PC-9 (cell line): ENCODE measurements around the gene FNIP1. TPM values are rescaled to one million over a fixed set of nuclear protein-coding genes. Genes with fewer than 3 reads are reported as not detected.

Source experiments
- BruUV-seq: library from RNA; stranded (reverse); fragments of 400-500 nt; replicated peaks from 2 replicates; lab custom pipeline; 2021; lab: Mats Ljungman, UMichigan
- CTCF ChIA-PET: fragments of 300-600 bp; sonication (Branson Sonifier 250); formaldehyde crosslinking; loops from one replicate; lab custom pipeline; 2022; ENCODE audit warnings: antibody characterized with exemption; lab: Charles Lee
- POLR2A ChIA-PET: fragments of 300-600 bp; sonication (Branson Sonifier 250); formaldehyde crosslinking; loops from one replicate; lab custom pipeline; 2022; ENCODE audit warnings: antibody characterized with exemption; ENCODE audit not compliant: unreplicated experiment; lab: Charles Lee
- DNase-seq, 2 experiments: peaks; one replicate each; pipeline versions ENCODE4 v3.0.0 to v3.0.0-alpha.2; 2015 to 2022; ENCODE audit warnings: mixed read lengths in 1 of 2
- H2AFZ ChIP-seq: fragments of 200-600 bp; sonication (generic); 2 replicates; pipeline ENCODE4 v1.8.1; 2017; ENCODE audit warnings: antibody characterized with exemption
- H3F3A ChIP-seq: fragments of 200-600 bp; sonication (generic); 2 replicates; pipeline ENCODE4 v1.8.1; 2017; ENCODE audit warnings: antibody characterized with exemption, mild to moderate bottlenecking, low read depth; ENCODE audit not compliant: insufficient read depth
- H3K27ac ChIP-seq: fragments of 200-600 bp; sonication (generic); 2 replicates; pipeline ENCODE4 v1.6.1; 2016; ENCODE audit warnings: mixed run types
- H3K27me3 ChIP-seq: fragments of 200-600 bp; sonication (generic); 2 replicates; pipeline ENCODE4 v1.6.1; 2016; ENCODE audit warnings: low read depth, mixed run types; ENCODE audit not compliant: insufficient read depth
- H3K36me3 ChIP-seq: fragments of 200-600 bp; sonication (generic); 2 replicates; pipeline ENCODE4 v1.6.1; 2016; ENCODE audit warnings: low read depth, mixed run types
- H3K4me1 ChIP-seq: fragments of 200-600 bp; sonication (generic); replicated peaks from 2 replicates; pipeline ENCODE4 v1.6.1; 2016; ENCODE audit warnings: mixed run types; ENCODE audit not compliant: insufficient read depth
- H3K4me2 ChIP-seq: fragments of 200-600 bp; sonication (generic); 2 replicates; pipeline ENCODE4 v1.6.1; 2017; ENCODE audit warnings: mixed run types
- H3K4me3 ChIP-seq: fragments of 200-600 bp; sonication (generic); 2 replicates; pipeline ENCODE4 v1.6.1; 2016; ENCODE audit warnings: mixed run types
- H3K79me2 ChIP-seq: fragments of 200-600 bp; sonication (generic); 2 replicates; pipeline ENCODE4 v1.6.1; 2017; ENCODE audit warnings: low read depth, mixed run types
- H3K9me2 ChIP-seq: fragments of 200-600 bp; sonication (generic); 2 replicates; pipeline ENCODE4 v1.8.1; 2017; ENCODE audit warnings: mild to moderate bottlenecking; ENCODE audit not compliant: insufficient read depth
- H3K9me3 ChIP-seq: fragments of 200-600 bp; sonication (generic); 2 replicates; pipeline ENCODE4 v1.8.1; 2016; ENCODE audit warnings: low read depth; ENCODE audit not compliant: insufficient read depth
- H4K20me1 ChIP-seq: fragments of 200-600 bp; sonication (generic); 2 replicates; pipeline ENCODE4 v1.8.1; 2017; ENCODE audit not compliant: insufficient read depth
- EZH2 ChIP-seq: fragments of 200-600 bp; sonication (generic); IDR thresholded peaks from 2 replicates; pipeline ENCODE4 v1.8.0; 2017; ENCODE audit warnings: antibody characterized with exemption, low read depth
- intact Hi-C: fragments of 100-400 bp; cut with micrococcal nuclease; formaldehyde crosslinking; loops from one replicate; pipeline ENCODE4 v1.10.0; 2022; ENCODE audit not compliant: unreplicated experiment
- total RNA-seq: library from RNA; stranded (reverse); gene quantifications from 2 replicates; pipeline ENCODE4 v1.2.3, GENCODE V29; 2021
- TF ChIP-seq, protein P1 (sequence below): fragments of 200-600 bp; sonication (generic); conservative IDR thresholded peaks from 2 replicates; pipeline ENCODE4 v1.6.1; 2017; ENCODE audit warnings: mixed run types, antibody characterized with exemption, mild to moderate bottlenecking, moderate library complexity

The FNIP1 gene
- total RNA-seq, 1 experiment from 2014 or later = 23.5 TPM

DNA sequence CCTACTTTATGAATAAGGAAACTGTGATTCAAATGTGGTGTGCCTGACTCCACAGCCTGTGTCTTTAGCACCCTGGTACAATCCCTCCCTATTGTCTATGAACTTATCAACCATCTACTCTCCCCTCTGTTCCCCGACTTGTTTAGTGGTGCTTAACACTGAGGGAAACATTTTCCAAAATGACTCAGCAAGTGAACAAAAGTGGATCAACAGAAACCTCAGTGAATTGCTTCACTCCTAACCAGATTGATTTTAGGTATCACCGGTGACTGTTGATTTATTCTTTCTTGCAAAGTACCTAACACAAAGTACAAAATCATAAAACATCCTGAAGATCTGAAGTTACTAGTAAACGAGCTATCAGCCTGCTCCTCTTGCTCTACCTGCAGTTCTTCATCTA lies 119.7 kb downstream of the FNIP1 start:
- H3K27me3 ChIP-seq = no peaks in the 10 kb centered on the region
- intact Hi-C loops = no loop called here
- H3K79me2 ChIP-seq = no peaks in the 10 kb centered on the region
- H2AFZ ChIP-seq = no peak overlapping the region
- BruUV-seq = no TSS peak
- no peak for DNase-seq
- H3K4me2 ChIP-seq = no peak overlapping the region
- H3K4me3 ChIP-seq = no peak overlapping the region
- H3K9me3 ChIP-seq = no peaks in the 10 kb centered on the region
- TF ChIP-seq EZH2 = no peak
- TF ChIP-seq, protein P1, sequence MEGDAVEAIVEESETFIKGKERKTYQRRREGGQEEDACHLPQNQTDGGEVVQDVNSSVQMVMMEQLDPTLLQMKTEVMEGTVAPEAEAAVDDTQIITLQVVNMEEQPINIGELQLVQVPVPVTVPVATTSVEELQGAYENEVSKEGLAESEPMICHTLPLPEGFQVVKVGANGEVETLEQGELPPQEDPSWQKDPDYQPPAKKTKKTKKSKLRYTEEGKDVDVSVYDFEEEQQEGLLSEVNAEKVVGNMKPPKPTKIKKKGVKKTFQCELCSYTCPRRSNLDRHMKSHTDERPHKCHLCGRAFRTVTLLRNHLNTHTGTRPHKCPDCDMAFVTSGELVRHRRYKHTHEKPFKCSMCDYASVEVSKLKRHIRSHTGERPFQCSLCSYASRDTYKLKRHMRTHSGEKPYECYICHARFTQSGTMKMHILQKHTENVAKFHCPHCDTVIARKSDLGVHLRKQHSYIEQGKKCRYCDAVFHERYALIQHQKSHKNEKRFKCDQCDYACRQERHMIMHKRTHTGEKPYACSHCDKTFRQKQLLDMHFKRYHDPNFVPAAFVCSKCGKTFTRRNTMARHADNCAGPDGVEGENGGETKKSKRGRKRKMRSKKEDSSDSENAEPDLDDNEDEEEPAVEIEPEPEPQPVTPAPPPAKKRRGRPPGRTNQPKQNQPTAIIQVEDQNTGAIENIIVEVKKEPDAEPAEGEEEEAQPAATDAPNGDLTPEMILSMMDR = no peak
- H3K4me1 ChIP-seq = no peaks in the 10 kb centered on the region
- H3K36me3 ChIP-seq = peaks cover 26% of the 10 kb centered on the region
- H3K9me2 ChIP-seq = no peaks in the 10 kb centered on the region
- ChIA-PET CTCF (no interaction called here), POLR2A (no interaction called here)
- no peaks in the 10 kb centered on the region for H4K20me1 ChIP-seq
- H3K27ac ChIP-seq = no peak overlapping the region
- no peaks in the 10 kb centered on the region for H3F3A ChIP-seq

DNA sequence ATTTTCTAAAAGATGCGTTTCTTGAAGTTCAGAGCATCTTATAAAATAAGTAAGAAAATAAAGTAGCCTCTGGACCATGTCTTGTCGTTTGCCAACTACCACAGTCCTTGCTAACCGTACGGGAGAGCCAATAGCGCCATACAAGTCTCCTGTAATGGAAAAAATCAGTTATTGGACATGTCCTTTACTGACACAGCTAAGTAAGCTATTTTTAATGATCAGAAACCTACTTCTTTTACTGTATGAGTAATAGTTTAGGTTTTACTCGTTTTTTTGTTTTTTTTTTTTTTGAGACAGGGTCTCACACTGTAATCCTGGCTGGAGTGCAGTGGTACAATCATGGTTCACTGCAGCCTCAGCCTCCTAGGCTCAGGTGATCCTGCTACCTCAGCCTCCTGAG lies 124.0 kb downstream of the FNIP1 start:
- Histone ChIP-seq H4K20me1 (no peaks in the 10 kb centered on the region), H3K9me3 (no peaks in the 10 kb centered on the region), H3K4me2 (no peak overlapping the region), H2AFZ (no peak overlapping the region), H3K36me3 (peaks cover 27% of the 10 kb centered on the region), H3K4me3 (no peak overlapping the region), H3K27me3 (no peaks in the 10 kb centered on the region), H3K27ac (no peak overlapping the region), H3K4me1 (no peaks in the 10 kb centered on the region), H3K9me2 (no peaks in the 10 kb centered on the region), H3F3A (no peaks in the 10 kb centered on the region), H3K79me2 (no peaks in the 10 kb centered on the region)
- POLR2A ChIA-PET = no interaction called here
- TF ChIP-seq EZH2 = no peak
- TF ChIP-seq, protein P1 = no peak
- BruUV-seq = no TSS peak
- intact Hi-C loops = no loop called here
- CTCF ChIA-PET = no interaction called here
- DNase-seq = no peak

DNA sequence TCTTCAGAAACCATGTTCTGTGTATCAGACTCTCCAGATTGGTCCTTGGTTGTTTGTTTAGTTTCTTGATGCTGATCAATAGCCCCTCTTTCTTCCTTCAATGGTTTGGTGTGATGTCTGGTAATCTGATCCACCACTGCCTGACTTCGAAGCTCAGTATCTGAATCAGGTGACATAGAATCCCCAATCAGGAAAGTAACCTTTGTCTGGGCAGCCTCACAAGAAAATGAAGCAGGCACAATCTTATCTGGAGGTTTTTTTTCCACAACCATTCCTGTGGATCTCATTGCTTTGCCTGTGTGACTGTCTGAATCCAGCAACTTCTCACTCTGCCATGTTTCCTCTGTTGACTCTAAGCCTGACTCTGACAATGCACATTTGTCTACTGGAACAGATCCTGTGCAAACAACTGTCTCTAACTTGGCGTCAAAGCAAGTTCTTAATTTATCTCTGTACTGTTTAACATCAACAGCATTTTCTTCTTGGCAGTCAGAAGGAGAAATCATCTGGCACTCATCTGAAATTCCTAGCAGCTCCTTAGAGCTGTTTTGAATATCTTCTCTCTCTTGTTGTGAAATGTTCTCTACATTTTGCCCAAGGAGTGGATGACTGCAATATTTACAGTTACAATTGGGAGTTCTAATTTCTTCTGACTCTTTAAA lies 124.7 kb downstream of the FNIP1 start:
- no peaks in the 10 kb centered on the region for H3K4me1 ChIP-seq
- H3K27me3 ChIP-seq = no peaks in the 10 kb centered on the region
- no peaks in the 10 kb centered on the region; the same call in 1 of the 2 replicates for H3F3A ChIP-seq
- no peak overlapping the region for H3K27ac ChIP-seq
- H3K4me2 ChIP-seq = no peak overlapping the region
- TF ChIP-seq, protein P1 = no peak
- TF ChIP-seq EZH2 = no peak
- no peak for DNase-seq
- H3K36me3 ChIP-seq = peaks cover 26% of the 10 kb centered on the region
- H2AFZ ChIP-seq = no peak overlapping the region
- no peaks in the 10 kb centered on the region for H3K79me2 ChIP-seq
- BruUV-seq = no TSS peak
- CTCF ChIA-PET = no interaction called here
- no peaks in the 10 kb centered on the region; the same call in 1 of the 2 replicates for H4K20me1 ChIP-seq
- H3K4me3 ChIP-seq = no peak overlapping the region
- POLR2A ChIA-PET = no interaction called here
- no peaks in the 10 kb centered on the region for H3K9me2 ChIP-seq
- no peaks in the 10 kb centered on the region for H3K9me3 ChIP-seq
- intact Hi-C loops = no loop called here
